CD4-positive, CD25-positive, alpha-beta regulatory T cell (primary cell): Measurements from ENCODE around the gene PA2G4. TPM values are rescaled to one million over a fixed set of nuclear protein-coding genes. Genes with fewer than 3 reads are reported as not detected.

ENCODE experiments used
- ATAC-seq, 2 donors: fragments of 150-1000 bp; cut with Tn5 transposase; one replicate each; pipeline ENCODE4 v1.10.0; 2021; ENCODE audit warnings: low read depth in 2 of 2, moderate number of reproducible peaks in 2 of 2, moderate library complexity in 1 of 2
- DNase-seq, 3 donors: peaks; one replicate each; pipeline versions ENCODE4 v3.0.0 to v3.0.0-alpha.2; 2012 to 2022; ENCODE audit warnings: mixed read lengths in 1 of 3
- H3K27ac ChIP-seq: one replicate; pipeline ENCODE4 v1.7.0; 2013; ENCODE audit warnings: mild to moderate bottlenecking, low read length; ENCODE audit not compliant: insufficient read depth, poor library complexity, severe bottlenecking
- H3K27me3 ChIP-seq: one replicate; pipeline ENCODE4 v1.7.0; 2013; ENCODE audit warnings: low read length; ENCODE audit not compliant: control insufficient read depth, insufficient read depth
- H3K36me3 ChIP-seq: one replicate; pipeline ENCODE4 v1.7.0; 2013; ENCODE audit warnings: mild to moderate bottlenecking, low read length, moderate library complexity; ENCODE audit not compliant: control insufficient read depth, insufficient read depth
- H3K4me1 ChIP-seq: 2 replicates; pipeline ENCODE4 v1.7.0; 2013; ENCODE audit warnings: mild to moderate bottlenecking, low read length; ENCODE audit not compliant: insufficient read depth, control insufficient read depth, poor library complexity, severe bottlenecking
- H3K4me3 ChIP-seq: one replicate; pipeline ENCODE4 v1.7.0; 2013; ENCODE audit warnings: low read depth, mild to moderate bottlenecking, low read length, moderate library complexity
- H3K9me3 ChIP-seq, 2 experiments: 1 replicate in 1 of 2; 2 replicates in 1 of 2; pipeline ENCODE4 v1.7.0; 2013; ENCODE audit warnings: low read length in 2 of 2, mild to moderate bottlenecking in 1 of 2, moderate library complexity in 1 of 2; ENCODE audit not compliant: control insufficient read depth in 2 of 2
- H3K27ac Mint-ChIP-seq, 3 donors: one replicate each; pipeline ENCODE4 v1.8.0; 2020 to 2022; ENCODE audit warnings: mild to moderate bottlenecking in 3 of 3, mixed read lengths in 3 of 3, moderate library complexity in 2 of 3
- H3K27me3 Mint-ChIP-seq: one replicate; pipeline ENCODE4 v1.8.0; 2022; ENCODE audit warnings: mild to moderate bottlenecking, mixed read lengths
- H3K36me3 Mint-ChIP-seq: one replicate; pipeline ENCODE4 v1.8.0; 2020; ENCODE audit warnings: mixed read lengths
- H3K4me1 Mint-ChIP-seq, 4 donors: one replicate each; pipeline ENCODE4 v1.8.0; 2020 to 2022; ENCODE audit warnings: mixed read lengths in 4 of 4, mild to moderate bottlenecking in 1 of 4
- H3K4me3 Mint-ChIP-seq, 4 donors: one replicate each; pipeline ENCODE4 v1.8.0; 2020 to 2022; ENCODE audit warnings: mild to moderate bottlenecking in 4 of 4, mixed read lengths in 4 of 4, moderate library complexity in 3 of 4
- H3K9me3 Mint-ChIP-seq, 7 donors: one replicate each; pipeline ENCODE4 v1.8.0; 2020 to 2022; ENCODE audit warnings: mixed read lengths in 7 of 7, mild to moderate bottlenecking in 3 of 7, moderate library complexity in 2 of 7
- polyA plus RNA-seq, 4 donors: library from polyadenylated mRNA; unstranded; fragments of 300-500 nt; fragmentation: Illumina TruSeq; gene quantifications; one replicate each; pipeline ENCODE4 v1.2.3, GENCODE V29; 2021
- total RNA-seq: library from RNA; stranded (reverse); gene quantifications from one replicate; pipeline ENCODE4 v1.2.3, GENCODE V29; 2022

PA2G4 gene
- total and polyA plus RNA-seq, 5 donors from 2014 or later = 63.8 to 203 (median 196) TPM

DNA sequence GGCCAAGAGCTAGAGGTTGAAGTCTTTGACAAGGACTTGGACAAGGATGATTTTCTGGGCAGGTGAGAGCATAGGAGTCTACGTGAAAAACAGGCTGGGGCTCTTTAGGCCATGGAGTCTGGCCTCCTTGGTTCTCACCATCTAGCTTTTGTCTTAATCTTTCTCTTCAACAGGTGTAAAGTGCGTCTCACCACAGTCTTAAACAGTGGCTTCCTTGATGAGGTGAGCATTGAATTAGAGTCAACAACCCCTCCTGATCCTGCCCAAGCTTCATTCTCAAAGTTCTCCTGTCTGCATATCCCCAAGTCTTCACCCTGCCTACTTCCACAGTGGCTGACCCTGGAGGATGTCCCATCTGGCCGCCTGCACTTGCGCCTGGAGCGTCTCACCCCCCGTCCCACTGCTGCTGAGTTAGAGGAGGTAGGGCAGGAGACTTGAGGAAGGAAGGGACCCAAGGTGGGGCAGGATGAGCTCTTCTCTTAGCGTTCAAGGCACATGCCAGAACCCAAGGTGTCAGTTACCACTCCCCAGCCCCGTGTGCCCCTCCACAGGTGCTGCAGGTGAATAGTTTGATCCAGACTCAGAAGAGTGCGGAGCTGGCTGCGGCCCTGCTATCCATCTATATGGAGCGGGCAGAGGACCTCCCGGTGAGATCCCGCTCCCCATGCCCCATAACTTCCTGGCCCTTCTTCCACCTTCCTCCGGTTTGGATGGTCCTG lies 33.7 kb downstream of the PA2G4 start:
- H3K36me3 Mint-ChIP-seq = peaks cover 62% of the 10 kb centered on the region

DNA sequence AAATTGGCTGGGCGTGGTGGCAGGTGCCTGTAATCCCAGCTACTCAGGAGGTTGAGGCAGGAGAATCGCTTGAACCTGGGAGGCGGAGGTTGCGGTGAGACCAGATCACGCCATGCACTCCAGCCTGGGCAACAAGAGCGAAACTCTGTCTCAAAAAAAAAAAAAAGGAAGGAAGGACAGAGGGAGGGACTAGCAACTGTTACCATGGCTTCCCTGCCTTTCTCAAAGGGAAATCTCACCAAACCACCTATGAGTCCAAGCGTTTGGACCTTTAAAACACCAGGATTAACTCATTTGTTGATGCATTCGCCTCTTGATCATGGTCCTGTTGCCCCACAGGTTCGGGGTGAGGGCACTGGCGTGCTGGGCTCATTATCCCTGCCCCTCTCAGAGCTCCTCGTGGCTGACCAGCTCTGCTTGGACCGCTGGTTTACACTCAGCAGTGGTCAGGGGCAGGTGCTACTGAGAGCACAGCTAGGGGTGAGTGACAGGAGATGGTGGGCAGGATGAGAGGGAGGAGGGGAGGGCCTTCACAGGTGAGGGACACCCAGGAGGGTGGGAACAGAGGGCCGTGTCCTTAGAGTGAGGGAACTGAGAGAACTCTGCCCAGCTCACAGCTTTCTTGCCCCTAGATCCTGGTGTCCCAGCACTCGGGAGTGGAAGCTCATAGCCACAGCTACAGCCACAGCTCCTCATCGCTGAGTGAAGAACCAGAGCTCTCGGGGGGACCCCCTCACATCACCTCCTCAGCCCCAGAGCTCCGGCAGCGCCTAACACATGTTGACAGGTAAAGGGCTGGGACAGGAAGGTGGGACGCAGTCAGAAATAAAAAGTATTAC lies 37.8 kb downstream of the PA2G4 start:
- H3K36me3 ChIP-seq = peaks cover 77% of the 10 kb centered on the region
- ATAC-seq = no peak
- no peak overlapping the region for H3K4me3 Mint-ChIP-seq
- H3K27ac Mint-ChIP-seq = peak overlapping the region in 2 of 3 donors; percentile 59 to 71
- peaks cover 6 to 56% (median 38%) of the 10 kb centered on the region in 4 donors for H3K4me1 Mint-ChIP-seq
- no peaks in the 10 kb centered on the region for H3K27me3 Mint-ChIP-seq
- H3K9me3 Mint-ChIP-seq = no peaks in the 10 kb centered on the region
- peaks cover 59% of the 10 kb centered on the region for H3K36me3 Mint-ChIP-seq
- H3K27me3 ChIP-seq = no peaks in the 10 kb centered on the region
- H3K9me3 ChIP-seq = no peaks in the 10 kb centered on the region
- no peak overlapping the region for H3K4me3 ChIP-seq
- DNase-seq = no peak
- H3K4me1 ChIP-seq = peaks cover 32% of the 10 kb centered on the region
- no peak overlapping the region for H3K27ac ChIP-seq

More for the DNA sequence above, 33.7 kb downstream of the PA2G4 start:
- H3K9me3 Mint-ChIP-seq = peaks cover 0 to 2% (median 0%) of the 10 kb centered on the region in 7 donors
- no peak for ATAC-seq
- peaks cover 6 to 71% (median 42%) of the 10 kb centered on the region in 4 donors for H3K4me1 Mint-ChIP-seq
- peaks cover 91% of the 10 kb centered on the region for H3K36me3 ChIP-seq
- H3K27ac ChIP-seq = no peak overlapping the region
- peaks cover 31% of the 10 kb centered on the region for H3K4me1 ChIP-seq
- peak overlapping the region; percentile 67 to 90 (median 75) for H3K27ac Mint-ChIP-seq
- no peak for DNase-seq
- no peaks in the 10 kb centered on the region for H3K27me3 ChIP-seq
- H3K27me3 Mint-ChIP-seq = no peaks in the 10 kb centered on the region
- H3K9me3 ChIP-seq = no peaks in the 10 kb centered on the region
- H3K4me3 Mint-ChIP-seq = peak overlapping the region in 3 of 4 donors; percentile 10 to 61 (median 53)
- no peak overlapping the region for H3K4me3 ChIP-seq

GRCh38 chr12:56143217-56143616 lies 38.9 kb downstream of the PA2G4 start:
- H3K27ac ChIP-seq = peak overlapping the region; percentile 30
- peaks cover 22% of the 10 kb centered on the region for H3K4me1 ChIP-seq
- Mint-ChIP-seq H3K36me3 (peaks cover 48% of the 10 kb centered on the region), H3K9me3 (no peaks in the 10 kb centered on the region), H3K27me3 (no peaks in the 10 kb centered on the region), H3K4me1 (peaks cover 6 to 45% (median 33%) of the 10 kb centered on the region in 4 donors), H3K27ac (peak overlapping the region; percentile 25 to 93 (median 74)), H3K4me3 (peak overlapping the region in 2 of 4 donors; percentile 26 to 38)
- H3K9me3 ChIP-seq = no peaks in the 10 kb centered on the region
- DNase-seq = peak in 1 of 3 donors; percentile 30
- no peaks in the 10 kb centered on the region for H3K27me3 ChIP-seq
- peak; percentile 78 to 82 for ATAC-seq
- peaks cover 67% of the 10 kb centered on the region for H3K36me3 ChIP-seq
- H3K4me3 ChIP-seq = no peak overlapping the region

- Histone ChIP-seq H3K27me3 (no peaks in the 10 kb centered on the region), H3K4me3 (no peak overlapping the region), H3K4me1 (peaks cover 16% of the 10 kb centered on the region), H3K27ac (no peak overlapping the region), H3K36me3 (peaks cover 62% of the 10 kb centered on the region), H3K9me3 (no peaks in the 10 kb centered on the region)
- DNase-seq (no peak), ATAC-seq (no peak)
- Mint-ChIP-seq H3K36me3 (peaks cover 42% of the 10 kb centered on the region), H3K4me3 (no peak overlapping the region), H3K9me3 (no peaks in the 10 kb centered on the region), H3K4me1 (peaks cover under 1 to 39% (median 26%) of the 10 kb centered on the region in 4 donors), H3K27me3 (no peaks in the 10 kb centered on the region), H3K27ac (peak overlapping the region in 2 of 3 donors; percentile 74 to 93)
Measured at GRCh38 chr12:56143870-56144269, 39.5 kb downstream of the PA2G4 start.

DNA sequence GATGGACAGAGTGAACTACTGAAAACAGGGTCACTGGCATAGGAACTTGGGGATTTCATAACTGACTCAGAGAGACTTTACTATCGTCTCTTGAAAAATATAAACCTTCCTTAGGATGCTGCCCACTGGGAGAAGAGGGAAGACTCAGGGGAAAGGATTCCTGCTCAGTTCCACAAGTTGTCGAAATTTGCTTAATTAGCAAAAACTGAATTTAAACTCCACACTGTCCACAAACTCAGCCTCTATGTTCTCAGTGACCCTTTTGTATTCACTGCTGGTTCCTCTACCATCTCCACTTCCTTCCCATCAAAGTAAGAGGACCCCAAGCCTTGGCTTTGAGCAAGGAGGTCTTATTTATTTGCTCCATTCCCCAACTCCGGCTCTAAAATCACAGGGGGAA lies 40.9 kb downstream of the PA2G4 start:
- H3K27ac ChIP-seq = no peak overlapping the region
- peaks cover 51% of the 10 kb centered on the region for H3K36me3 ChIP-seq
- H3K36me3 Mint-ChIP-seq = peaks cover 35% of the 10 kb centered on the region
- DNase-seq (no peak), ATAC-seq (no peak)
- no peaks in the 10 kb centered on the region for H3K27me3 ChIP-seq
- H3K9me3 ChIP-seq = no peaks in the 10 kb centered on the region
- peak overlapping the region in 1 of 3 donors; percentile 56 for H3K27ac Mint-ChIP-seq
- peaks cover 14% of the 10 kb centered on the region for H3K4me1 ChIP-seq
- H3K27me3 Mint-ChIP-seq = no peaks in the 10 kb centered on the region
- H3K9me3 Mint-ChIP-seq = no peaks in the 10 kb centered on the region
- peaks cover 3 to 33% (median 23%) of the 10 kb centered on the region in 4 donors for H3K4me1 Mint-ChIP-seq
- no peak overlapping the region for H3K4me3 ChIP-seq
- no peak overlapping the region for H3K4me3 Mint-ChIP-seq

- DNase-seq (no peak), ATAC-seq (no peak)
- peak overlapping the region; percentile 35 for H3K27ac ChIP-seq
- Mint-ChIP-seq H3K27ac (peak overlapping the region in 1 of 3 donors; percentile 26), H3K4me1 (peaks cover 9 to 38% (median 29%) of the 10 kb centered on the region in 4 donors), H3K4me3 (peak overlapping the region in 2 of 4 donors; percentile 49 to 90), H3K27me3 (no peaks in the 10 kb centered on the region), H3K36me3 (peaks cover 26% of the 10 kb centered on the region), H3K9me3 (no peaks in the 10 kb centered on the region)
- H3K27me3 ChIP-seq = no peaks in the 10 kb centered on the region
- peaks cover 27% of the 10 kb centered on the region for H3K4me1 ChIP-seq
- peaks cover 37% of the 10 kb centered on the region for H3K36me3 ChIP-seq
- H3K9me3 ChIP-seq = no peaks in the 10 kb centered on the region
- no peak overlapping the region for H3K4me3 ChIP-seq
Measured at GRCh38 chr12:56146492-56147460, 42.4 kb downstream of the PA2G4 start.

GRCh38 chr12:56150563-56150962 lies 46.2 kb downstream of the PA2G4 start:
- ATAC-seq (no peak), DNase-seq (no peak)
- H3K9me3 Mint-ChIP-seq = no peaks in the 10 kb centered on the region
- peaks cover 14 to 41% (median 21%) of the 10 kb centered on the region in 4 donors for H3K4me1 Mint-ChIP-seq
- Histone ChIP-seq H3K36me3 (no peaks in the 10 kb centered on the region), H3K4me1 (peaks cover 25% of the 10 kb centered on the region), H3K27ac (peak overlapping the region; percentile 96), H3K27me3 (no peaks in the 10 kb centered on the region), H3K9me3 (no peaks in the 10 kb centered on the region), H3K4me3 (no peak overlapping the region)
- peaks cover 4% of the 10 kb centered on the region for H3K27me3 Mint-ChIP-seq
- H3K27ac Mint-ChIP-seq = peak overlapping the region; percentile 65 to 97 (median 93)
- no peaks in the 10 kb centered on the region for H3K36me3 Mint-ChIP-seq
- H3K4me3 Mint-ChIP-seq = peak overlapping the region; percentile 84 to 95 (median 93)
